Caco-2 (cell line): Measurements from ENCODE around the gene SLC27A2. TPM values are rescaled to one million over a fixed set of nuclear protein-coding genes. Genes with fewer than 3 reads are reported as not detected.

Source experiments
- BruUV-seq: library from RNA; stranded (reverse); fragments of 400-500 nt; replicated peaks from 2 replicates; lab custom pipeline; 2021; lab: Mats Ljungman, UMichigan
- CTCF ChIA-PET: fragments of 300-600 bp; sonication (Branson Sonifier 250); formaldehyde crosslinking; loops from one replicate; lab custom pipeline; 2022; ENCODE audit warnings: antibody characterized with exemption; lab: Charles Lee
- POLR2A ChIA-PET: fragments of 300-600 bp; sonication (Branson Sonifier 250); formaldehyde crosslinking; loops from one replicate; lab custom pipeline; 2022; ENCODE audit warnings: antibody characterized with exemption; lab: Charles Lee
- DNase-seq, 2 experiments: peaks; one replicate each; pipeline versions ENCODE4 v3.0.0 to v3.0.0-alpha.2; 2020 to 2022
- H3K27me3 ChIP-seq: replicated peaks from 2 replicates; pipeline ENCODE4 v1.6.0; 2011; ENCODE audit warnings: low read length; ENCODE audit not compliant: control insufficient read depth, insufficient read depth
- H3K36me3 ChIP-seq: 2 replicates; pipeline ENCODE4 v1.5.1; 2011; ENCODE audit warnings: low read length; ENCODE audit not compliant: control insufficient read depth, insufficient read depth
- H3K4me1 ChIP-seq: fragments of 250-450 bp; sonication (Bioruptor Pico); 2 replicates; pipeline ENCODE4 v1.5.1; 2020; ENCODE audit warnings: mild to moderate bottlenecking
- H3K4me3 ChIP-seq: 2 replicates; pipeline ENCODE4 v1.5.1; 2011; ENCODE audit warnings: low read depth, mild to moderate bottlenecking, control low read depth, low read length
- H3K9me3 ChIP-seq: fragments of 250-450 bp; sonication (Bioruptor Pico); 2 replicates; pipeline ENCODE4 v1.5.1; 2020; ENCODE audit warnings: mild to moderate bottlenecking, moderate library complexity
- H3K27ac Mint-ChIP-seq: one replicate; pipeline ENCODE4 v1.8.0; 2022; ENCODE audit warnings: mixed read lengths; ENCODE audit not compliant: unreplicated experiment
- H3K27me3 Mint-ChIP-seq: one replicate; pipeline ENCODE4 v1.8.0; 2022; ENCODE audit warnings: mixed read lengths; ENCODE audit not compliant: insufficient read depth, unreplicated experiment
- H3K36me3 Mint-ChIP-seq: one replicate; pipeline ENCODE4 v1.8.0; 2022; ENCODE audit warnings: mild to moderate bottlenecking, mixed read lengths; ENCODE audit not compliant: insufficient read depth, unreplicated experiment
- H3K4me1 Mint-ChIP-seq: one replicate; pipeline ENCODE4 v1.8.0; 2022; ENCODE audit warnings: low read depth, mixed read lengths; ENCODE audit not compliant: unreplicated experiment
- H3K4me3 Mint-ChIP-seq: one replicate; pipeline ENCODE4 v1.8.0; 2022; ENCODE audit warnings: mild to moderate bottlenecking, moderate library complexity, mixed read lengths; ENCODE audit not compliant: unreplicated experiment
- H3K9me3 Mint-ChIP-seq: one replicate; pipeline ENCODE4 v1.8.0; 2022; ENCODE audit warnings: mixed read lengths; ENCODE audit not compliant: unreplicated experiment
- CTCF ChIP-seq, 2 experiments: fragments of 200-600 bp in 1 of 2; IDR thresholded peaks; 1 replicate in 1 of 2; 2 replicates in 1 of 2; pipeline versions ENCODE4 v1.5.1 to v1.8.0; 2011 to 2022; ENCODE audit warnings: antibody characterized with exemption in 1 of 2, control low read depth in 1 of 2, inconsistent platforms in 1 of 2, low read depth in 1 of 2, low read length in 1 of 2, mild to moderate bottlenecking in 1 of 2, moderate library complexity in 1 of 2; ENCODE audit not compliant: insufficient read depth in 1 of 2, severe bottlenecking in 1 of 2, unreplicated experiment in 1 of 2
- intact Hi-C: fragments of 100-400 bp; cut with micrococcal nuclease; formaldehyde crosslinking; loops from one replicate; pipeline ENCODE4 v1.10.0; 2022; ENCODE audit not compliant: unreplicated experiment
- total RNA-seq: library from RNA; stranded (reverse); gene quantifications from 2 replicates; pipeline ENCODE4 v1.2.3, GENCODE V29; 2022

SLC27A2 gene
- total RNA-seq, 1 experiment from 2014 or later, result 31.2 TPM

GRCh38 chr15:50183112-50183794 lies 1.3 kb downstream of the SLC27A2 start:
- Mint-ChIP-seq H3K4me1 (peaks cover 11% of the 10 kb centered on the region), H3K4me3 (peak overlapping the region; percentile 88), H3K9me3 (no peaks in the 10 kb centered on the region), H3K36me3 (no peaks in the 10 kb centered on the region), H3K27ac (peak overlapping the region; percentile 51), H3K27me3 (no peaks in the 10 kb centered on the region)
- H3K4me1 ChIP-seq, result peaks cover 5% of the 10 kb centered on the region; the same call in 1 of the 2 replicates
- no peaks in the 10 kb centered on the region for H3K9me3 ChIP-seq
- H3K27me3 ChIP-seq, result no peaks in the 10 kb centered on the region
- TF ChIP-seq CTCF (IDR thresholded peaks at IDR 0.05; ENCODE audit: insufficient read depth in 1 of 2, low read depth in 1 of 2, low read length in 1 of 2, severe bottlenecking in 1 of 2, unreplicated experiment in 1 of 2), result no peak
- intact Hi-C loops, result loop anchor here (1.0 to 2.0 kb wide), 2 partner anchors 35 to 134 kb away; no protein-coding TSS in a partner anchor
- CTCF ChIA-PET, result interaction anchor here (2.8 kb wide), 1 partner anchor 133 kb away, joined by 20 read pairs; no protein-coding TSS in a partner anchor
- H3K36me3 ChIP-seq, result no peaks in the 10 kb centered on the region
- DNase-seq, result no peak
- BruUV-seq, result TSS peak; percentile 36
- POLR2A ChIA-PET, result no interaction called here
- H3K4me3 ChIP-seq, result peak overlapping the region; percentile 83

DNA sequence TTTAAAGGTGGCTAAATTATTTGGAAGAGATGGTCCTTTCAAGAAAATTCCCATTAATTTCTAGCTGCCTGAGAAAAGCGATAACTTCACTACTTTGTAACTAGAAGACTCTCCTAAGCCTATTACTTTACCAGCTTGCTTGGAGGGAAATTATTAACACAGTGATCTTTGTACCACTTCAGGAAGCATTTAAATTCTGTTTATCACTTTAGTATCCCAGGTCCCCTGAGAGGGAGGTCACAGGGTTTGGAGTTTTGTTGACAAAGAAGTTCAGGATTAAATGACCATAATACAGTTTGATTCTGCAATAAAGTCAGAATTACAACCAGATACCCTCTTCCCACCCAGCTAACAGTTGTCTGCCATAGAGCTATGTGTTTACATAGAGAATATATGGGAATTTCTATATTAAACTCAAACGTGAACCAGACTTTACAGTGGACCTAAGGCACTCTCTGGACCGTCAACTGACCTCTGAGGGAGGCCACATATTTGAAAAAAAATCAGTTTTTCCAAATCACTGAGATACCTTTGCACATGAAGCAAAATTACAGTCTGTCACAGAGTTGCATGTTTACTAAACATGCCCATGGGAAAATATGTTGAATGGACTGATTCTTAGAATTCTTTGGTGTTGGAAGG lies 3.0 kb downstream of the SLC27A2 start:
- Histone ChIP-seq H3K4me3 (no peak overlapping the region), H3K9me3 (no peaks in the 10 kb centered on the region), H3K4me1 (peaks cover 10% of the 10 kb centered on the region; the same call in 1 of the 2 replicates), H3K36me3 (no peaks in the 10 kb centered on the region), H3K27me3 (no peaks in the 10 kb centered on the region)
- intact Hi-C loops, result no loop called here
- TF ChIP-seq CTCF (IDR thresholded peaks at IDR 0.05; ENCODE audit: insufficient read depth in 1 of 2, low read depth in 1 of 2, low read length in 1 of 2, severe bottlenecking in 1 of 2, unreplicated experiment in 1 of 2), result no peak
- Mint-ChIP-seq H3K4me1 (peaks cover 14% of the 10 kb centered on the region), H3K27ac (no peak overlapping the region), H3K4me3 (no peak overlapping the region), H3K36me3 (no peaks in the 10 kb centered on the region), H3K27me3 (no peaks in the 10 kb centered on the region), H3K9me3 (no peaks in the 10 kb centered on the region)
- ChIA-PET CTCF (no interaction called here), POLR2A (no interaction called here)
- TSS peak; percentile 15 for BruUV-seq
- DNase-seq, result no peak

- intact Hi-C loops, result no loop called here
- no TSS peak for BruUV-seq
- ChIA-PET CTCF (interaction anchor here (0.6 to 1.1 kb wide), 2 partner anchors 41 to 139 kb away, joined by 4 to 5 read pairs; no protein-coding TSS in a partner anchor), POLR2A (no interaction called here)
- Histone ChIP-seq H3K36me3 (no peaks in the 10 kb centered on the region), H3K4me3 (no peak overlapping the region), H3K4me1 (peaks cover 18% of the 10 kb centered on the region; the same call in 1 of the 2 replicates), H3K9me3 (no peaks in the 10 kb centered on the region), H3K27me3 (no peaks in the 10 kb centered on the region)
- H3K4me1 Mint-ChIP-seq, result peaks cover 20% of the 10 kb centered on the region
- no peak for DNase-seq
- no peaks in the 10 kb centered on the region for H3K27me3 Mint-ChIP-seq
- H3K36me3 Mint-ChIP-seq, result no peaks in the 10 kb centered on the region
- no peak overlapping the region for H3K27ac Mint-ChIP-seq
- no peak overlapping the region for H3K4me3 Mint-ChIP-seq
- H3K9me3 Mint-ChIP-seq, result no peaks in the 10 kb centered on the region
- no peak for TF ChIP-seq CTCF (IDR thresholded peaks at IDR 0.05; ENCODE audit: insufficient read depth in 1 of 2, low read depth in 1 of 2, low read length in 1 of 2, severe bottlenecking in 1 of 2, unreplicated experiment in 1 of 2)
Measured at GRCh38 chr15:50186090-50186489, 4.1 kb downstream of the SLC27A2 start.
